Osteoblast (primary cell): Measurements from ENCODE around the gene ADCYAP1R1. TPM values are rescaled to one million over a fixed set of nuclear protein-coding genes. Genes with fewer than 3 reads are reported as not detected.

Experiments used
- DNase-seq: peaks from one replicate; pipeline ENCODE4 v3.0.0; 2011; ENCODE audit warnings: low spot score, mixed read lengths; ENCODE audit not compliant: insufficient read length; ENCODE audit errors: missing footprints
- H2AFZ ChIP-seq: 2 replicates; pipeline ENCODE4 v1.6.0; 2011; ENCODE audit warnings: mild to moderate bottlenecking, low read length
- H3K27ac ChIP-seq: 2 replicates; pipeline ENCODE4 v1.5.1; 2011; ENCODE audit warnings: mild to moderate bottlenecking, low read depth, low read length, moderate library complexity
- H3K27me3 ChIP-seq: 2 replicates; pipeline ENCODE4 v1.6.0; 2012; ENCODE audit warnings: mild to moderate bottlenecking, control low read depth, inconsistent platforms, low read length, moderate library complexity; ENCODE audit not compliant: insufficient read depth
- H3K36me3 ChIP-seq: 2 replicates; pipeline ENCODE4 v1.5.1; 2011; ENCODE audit warnings: mild to moderate bottlenecking, low read length, control low read depth, moderate library complexity; ENCODE audit not compliant: insufficient read depth
- H3K4me1 ChIP-seq: 2 replicates; pipeline ENCODE4 v1.5.1; 2011; ENCODE audit warnings: mild to moderate bottlenecking, low read length, control low read depth, moderate library complexity; ENCODE audit not compliant: insufficient read depth
- H3K4me2 ChIP-seq: 2 replicates; pipeline ENCODE4 v1.6.0; 2011; ENCODE audit warnings: mild to moderate bottlenecking, low read length; ENCODE audit not compliant: insufficient read depth
- H3K4me3 ChIP-seq: fragments of 200-600 bp; sonication (generic); 3 replicates; pipeline ENCODE4 v1.5.1; 2012; ENCODE audit warnings: mild to moderate bottlenecking, low read length, inconsistent platforms; ENCODE audit not compliant: insufficient read depth
- H3K79me2 ChIP-seq: 2 replicates; pipeline ENCODE4 v1.6.0; 2012; ENCODE audit warnings: mild to moderate bottlenecking, low read length, control low read depth, inconsistent platforms; ENCODE audit not compliant: insufficient read depth
- H3K9me3 ChIP-seq: 2 replicates; pipeline ENCODE4 v1.5.1; 2011; ENCODE audit warnings: low read depth, low read length, control low read depth
- H4K20me1 ChIP-seq: 2 replicates; pipeline ENCODE4 v1.6.0; 2012; ENCODE audit warnings: mild to moderate bottlenecking, low read length, control low read depth; ENCODE audit not compliant: insufficient read depth
- total RNA-seq: library from RNA; depleted of rRNA; stranded (reverse); fragments of >200 nt; gene quantifications from 2 replicates; pipeline ENCODE4 v1.2.3, GENCODE V29; 2012
- TF ChIP-seq, protein P1 (sequence below): IDR thresholded peaks from 2 replicates; pipeline ENCODE4 v1.5.1; 2011; ENCODE audit warnings: mild to moderate bottlenecking, low read depth, low read length, moderate library complexity; ENCODE audit errors: extremely low read depth

The ADCYAP1R1 gene
- total RNA-seq, 1 donor = not detected

DNA sequence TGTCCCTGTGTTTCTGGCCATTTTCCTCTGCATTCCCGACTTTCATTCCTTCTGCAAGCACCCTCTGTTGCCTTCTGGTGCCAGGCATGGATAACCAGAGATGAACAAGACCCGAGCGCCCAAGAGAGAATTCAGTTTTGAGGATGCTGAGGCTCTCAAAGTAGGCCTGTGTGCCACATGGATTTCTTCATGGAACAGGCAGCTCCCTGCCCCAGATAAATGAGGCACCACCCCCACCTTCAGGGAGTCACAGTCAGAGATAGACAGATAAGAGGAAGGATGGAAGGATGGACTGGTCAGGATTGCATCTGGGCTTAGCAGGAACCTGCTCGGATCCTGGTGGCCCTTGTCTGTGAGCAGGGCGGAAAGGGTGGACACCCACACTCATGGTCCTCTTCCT lies 49.4 kb downstream of the ADCYAP1R1 start:
- H2AFZ ChIP-seq = no peak overlapping the region
- no peak overlapping the region for H3K4me3 ChIP-seq
- TF ChIP-seq, protein P1, sequence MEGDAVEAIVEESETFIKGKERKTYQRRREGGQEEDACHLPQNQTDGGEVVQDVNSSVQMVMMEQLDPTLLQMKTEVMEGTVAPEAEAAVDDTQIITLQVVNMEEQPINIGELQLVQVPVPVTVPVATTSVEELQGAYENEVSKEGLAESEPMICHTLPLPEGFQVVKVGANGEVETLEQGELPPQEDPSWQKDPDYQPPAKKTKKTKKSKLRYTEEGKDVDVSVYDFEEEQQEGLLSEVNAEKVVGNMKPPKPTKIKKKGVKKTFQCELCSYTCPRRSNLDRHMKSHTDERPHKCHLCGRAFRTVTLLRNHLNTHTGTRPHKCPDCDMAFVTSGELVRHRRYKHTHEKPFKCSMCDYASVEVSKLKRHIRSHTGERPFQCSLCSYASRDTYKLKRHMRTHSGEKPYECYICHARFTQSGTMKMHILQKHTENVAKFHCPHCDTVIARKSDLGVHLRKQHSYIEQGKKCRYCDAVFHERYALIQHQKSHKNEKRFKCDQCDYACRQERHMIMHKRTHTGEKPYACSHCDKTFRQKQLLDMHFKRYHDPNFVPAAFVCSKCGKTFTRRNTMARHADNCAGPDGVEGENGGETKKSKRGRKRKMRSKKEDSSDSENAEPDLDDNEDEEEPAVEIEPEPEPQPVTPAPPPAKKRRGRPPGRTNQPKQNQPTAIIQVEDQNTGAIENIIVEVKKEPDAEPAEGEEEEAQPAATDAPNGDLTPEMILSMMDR = no peak
- H3K27ac ChIP-seq = no peak overlapping the region
- no peaks in the 10 kb centered on the region for H3K4me1 ChIP-seq
- no peaks in the 10 kb centered on the region for H4K20me1 ChIP-seq
- no peaks in the 10 kb centered on the region for H3K79me2 ChIP-seq
- no peak overlapping the region for H3K4me2 ChIP-seq
- peak; percentile 39 for DNase-seq
- peaks cover 10% of the 10 kb centered on the region for H3K27me3 ChIP-seq
- H3K9me3 ChIP-seq = no peaks in the 10 kb centered on the region
- no peaks in the 10 kb centered on the region for H3K36me3 ChIP-seq

DNA sequence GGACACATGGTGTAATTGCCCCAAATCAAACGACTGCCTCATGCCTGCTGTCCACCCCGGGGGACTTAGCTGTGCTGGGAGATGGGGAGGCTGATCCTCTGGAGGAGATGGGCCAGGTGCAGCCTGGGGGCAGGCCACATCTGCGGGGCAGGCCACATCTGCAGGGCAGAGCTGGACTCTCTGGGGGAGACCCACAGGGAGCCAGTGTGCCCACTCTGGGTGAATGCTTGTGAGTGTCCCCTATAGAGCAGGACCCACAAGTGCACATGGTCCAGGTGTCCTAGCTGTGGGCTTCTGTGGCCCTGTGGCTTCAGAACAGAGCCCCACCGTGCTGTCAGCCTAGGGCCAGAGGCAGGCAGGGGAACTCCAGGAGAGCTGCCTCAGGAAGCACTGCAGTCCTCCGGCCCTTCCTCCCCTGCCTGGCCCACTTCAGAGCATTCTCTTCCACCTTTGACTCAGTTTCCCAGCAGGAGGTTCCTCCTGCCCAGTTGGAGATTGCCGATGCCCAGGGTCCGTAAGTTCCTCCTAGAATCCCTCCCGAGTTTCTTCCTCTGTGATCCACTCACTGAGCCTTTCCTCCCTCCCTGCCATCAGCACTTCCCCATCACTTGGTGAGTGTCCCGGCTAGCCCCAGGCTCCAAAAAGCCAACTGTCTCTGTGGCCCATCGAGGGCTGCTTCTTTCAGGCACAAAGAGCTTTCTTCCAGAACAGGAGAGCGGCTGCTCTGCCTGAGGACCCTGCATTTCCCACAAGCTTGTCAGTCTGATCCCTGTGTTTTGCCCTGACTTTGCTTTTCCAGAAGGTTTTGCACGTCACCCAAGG lies 50.3 kb downstream of the ADCYAP1R1 start:
- Histone ChIP-seq H2AFZ (no peak overlapping the region), H3K4me2 (no peak overlapping the region), H3K4me3 (no peak overlapping the region), H3K9me3 (no peaks in the 10 kb centered on the region), H3K79me2 (no peaks in the 10 kb centered on the region), H4K20me1 (no peaks in the 10 kb centered on the region), H3K27ac (no peak overlapping the region), H3K36me3 (no peaks in the 10 kb centered on the region), H3K27me3 (peaks cover 10% of the 10 kb centered on the region), H3K4me1 (no peaks in the 10 kb centered on the region)
- TF ChIP-seq, protein P1 = no peak
- DNase-seq = no peak

DNA sequence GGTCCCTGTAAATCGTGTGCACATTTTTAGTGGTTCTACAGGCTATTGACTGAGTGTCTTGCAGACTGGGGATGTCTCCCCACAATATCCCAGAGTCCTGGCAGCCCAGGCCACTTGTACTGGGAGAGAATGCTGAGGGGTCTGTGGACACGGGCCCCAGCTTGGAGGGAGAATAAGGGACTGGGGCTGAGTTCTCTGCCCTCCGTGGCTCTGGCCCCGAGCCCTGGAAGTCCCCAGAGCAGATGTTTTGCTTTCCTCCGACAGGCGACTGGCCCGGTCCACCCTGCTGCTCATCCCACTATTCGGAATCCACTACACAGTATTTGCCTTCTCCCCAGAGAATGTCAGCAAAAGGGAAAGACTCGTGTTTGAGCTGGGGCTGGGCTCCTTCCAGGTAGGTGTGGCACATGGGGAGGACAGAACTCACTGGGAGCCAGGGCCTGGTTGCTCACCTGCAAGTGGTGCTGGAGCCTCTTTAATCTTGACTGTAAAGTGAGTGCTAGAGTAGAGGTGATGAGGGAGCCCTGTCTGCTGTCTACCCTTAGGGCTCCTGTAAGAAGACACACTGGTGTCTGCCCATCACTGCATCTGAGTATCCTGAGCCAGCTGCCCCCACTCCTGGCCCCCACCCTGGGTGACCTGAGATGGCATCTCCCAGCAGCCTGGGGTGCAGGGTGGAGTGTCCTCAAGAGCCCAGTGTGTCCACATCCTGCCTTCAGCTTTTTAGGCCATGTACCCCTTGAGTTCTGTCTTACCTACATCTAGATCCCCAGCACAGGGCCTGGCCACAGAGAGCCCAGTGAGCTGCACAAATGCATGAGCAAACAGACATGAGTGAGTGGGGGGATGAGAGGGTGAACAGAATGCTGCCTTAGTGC lies 51.1 kb downstream of the ADCYAP1R1 start:
- peaks cover 10% of the 10 kb centered on the region for H3K27me3 ChIP-seq
- DNase-seq = no peak
- no peaks in the 10 kb centered on the region for H3K36me3 ChIP-seq
- no peaks in the 10 kb centered on the region for H4K20me1 ChIP-seq
- no peak overlapping the region for H3K4me3 ChIP-seq
- TF ChIP-seq, protein P1 = no peak
- H3K4me2 ChIP-seq = no peak overlapping the region
- no peaks in the 10 kb centered on the region for H3K79me2 ChIP-seq
- no peak overlapping the region for H3K27ac ChIP-seq
- H2AFZ ChIP-seq = no peak overlapping the region
- no peaks in the 10 kb centered on the region for H3K4me1 ChIP-seq
- H3K9me3 ChIP-seq = no peaks in the 10 kb centered on the region
